Panc1 (cell line): ENCODE results near the gene NFIC.

ENCODE experiments used
- POLR2AphosphoS5 ChIP-seq: IDR thresholded peaks from 2 replicates; pipeline ENCODE4 v1.6.1; 2012; ENCODE audit warnings: mild to moderate bottlenecking, low read depth, low read length, moderate library complexity
- SIN3A ChIP-seq: IDR thresholded peaks from 2 replicates; pipeline ENCODE4 v1.6.1; 2012; ENCODE audit warnings: low read depth, mild to moderate bottlenecking, low read length, moderate library complexity, borderline replicate concordance; ENCODE audit not compliant: insufficient read depth
- TF ChIP-seq, protein P1 (sequence below): fragments of 450-650 bp; IDR thresholded peaks from 2 replicates; pipeline ENCODE4 v1.5.1; 2017; ENCODE audit warnings: mild to moderate bottlenecking
- TF ChIP-seq, protein P2 (sequence below), 2 experiments: IDR thresholded peaks; 2 replicates each; pipeline ENCODE4 v1.6.1; 2011 to 2012; ENCODE audit warnings: low read depth in 2 of 2, control low read depth in 1 of 2, low read length in 1 of 2, mild to moderate bottlenecking in 1 of 2, moderate library complexity in 1 of 2; ENCODE audit not compliant: insufficient read depth in 1 of 2

DNA sequence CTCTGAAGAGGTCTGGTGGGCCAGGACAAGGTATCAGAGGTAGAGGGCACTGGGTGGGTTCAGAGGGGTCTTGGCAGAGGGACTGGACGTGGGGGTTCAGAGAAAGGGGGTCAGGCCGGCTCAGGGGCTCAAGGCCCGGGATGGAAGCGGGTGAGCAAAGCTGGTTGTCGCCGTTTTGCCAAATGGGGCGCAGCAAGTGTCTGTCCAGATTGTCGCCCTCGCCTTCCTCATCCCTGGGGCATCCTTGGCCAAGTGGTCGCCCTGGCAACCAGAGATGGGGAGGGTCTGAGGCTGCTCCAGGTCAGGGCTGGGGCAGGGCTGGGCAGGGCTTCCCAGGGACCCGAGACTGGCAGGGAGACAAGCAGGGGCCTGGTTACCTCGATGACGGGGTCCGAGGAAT, 127.3 kb downstream of the NFIC start:
- TF ChIP-seq, protein P1, sequence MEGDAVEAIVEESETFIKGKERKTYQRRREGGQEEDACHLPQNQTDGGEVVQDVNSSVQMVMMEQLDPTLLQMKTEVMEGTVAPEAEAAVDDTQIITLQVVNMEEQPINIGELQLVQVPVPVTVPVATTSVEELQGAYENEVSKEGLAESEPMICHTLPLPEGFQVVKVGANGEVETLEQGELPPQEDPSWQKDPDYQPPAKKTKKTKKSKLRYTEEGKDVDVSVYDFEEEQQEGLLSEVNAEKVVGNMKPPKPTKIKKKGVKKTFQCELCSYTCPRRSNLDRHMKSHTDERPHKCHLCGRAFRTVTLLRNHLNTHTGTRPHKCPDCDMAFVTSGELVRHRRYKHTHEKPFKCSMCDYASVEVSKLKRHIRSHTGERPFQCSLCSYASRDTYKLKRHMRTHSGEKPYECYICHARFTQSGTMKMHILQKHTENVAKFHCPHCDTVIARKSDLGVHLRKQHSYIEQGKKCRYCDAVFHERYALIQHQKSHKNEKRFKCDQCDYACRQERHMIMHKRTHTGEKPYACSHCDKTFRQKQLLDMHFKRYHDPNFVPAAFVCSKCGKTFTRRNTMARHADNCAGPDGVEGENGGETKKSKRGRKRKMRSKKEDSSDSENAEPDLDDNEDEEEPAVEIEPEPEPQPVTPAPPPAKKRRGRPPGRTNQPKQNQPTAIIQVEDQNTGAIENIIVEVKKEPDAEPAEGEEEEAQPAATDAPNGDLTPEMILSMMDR: no peak
- no peak for TF ChIP-seq POLR2AphosphoS5
- TF ChIP-seq SIN3A: no peak
- TF ChIP-seq, protein P2, sequence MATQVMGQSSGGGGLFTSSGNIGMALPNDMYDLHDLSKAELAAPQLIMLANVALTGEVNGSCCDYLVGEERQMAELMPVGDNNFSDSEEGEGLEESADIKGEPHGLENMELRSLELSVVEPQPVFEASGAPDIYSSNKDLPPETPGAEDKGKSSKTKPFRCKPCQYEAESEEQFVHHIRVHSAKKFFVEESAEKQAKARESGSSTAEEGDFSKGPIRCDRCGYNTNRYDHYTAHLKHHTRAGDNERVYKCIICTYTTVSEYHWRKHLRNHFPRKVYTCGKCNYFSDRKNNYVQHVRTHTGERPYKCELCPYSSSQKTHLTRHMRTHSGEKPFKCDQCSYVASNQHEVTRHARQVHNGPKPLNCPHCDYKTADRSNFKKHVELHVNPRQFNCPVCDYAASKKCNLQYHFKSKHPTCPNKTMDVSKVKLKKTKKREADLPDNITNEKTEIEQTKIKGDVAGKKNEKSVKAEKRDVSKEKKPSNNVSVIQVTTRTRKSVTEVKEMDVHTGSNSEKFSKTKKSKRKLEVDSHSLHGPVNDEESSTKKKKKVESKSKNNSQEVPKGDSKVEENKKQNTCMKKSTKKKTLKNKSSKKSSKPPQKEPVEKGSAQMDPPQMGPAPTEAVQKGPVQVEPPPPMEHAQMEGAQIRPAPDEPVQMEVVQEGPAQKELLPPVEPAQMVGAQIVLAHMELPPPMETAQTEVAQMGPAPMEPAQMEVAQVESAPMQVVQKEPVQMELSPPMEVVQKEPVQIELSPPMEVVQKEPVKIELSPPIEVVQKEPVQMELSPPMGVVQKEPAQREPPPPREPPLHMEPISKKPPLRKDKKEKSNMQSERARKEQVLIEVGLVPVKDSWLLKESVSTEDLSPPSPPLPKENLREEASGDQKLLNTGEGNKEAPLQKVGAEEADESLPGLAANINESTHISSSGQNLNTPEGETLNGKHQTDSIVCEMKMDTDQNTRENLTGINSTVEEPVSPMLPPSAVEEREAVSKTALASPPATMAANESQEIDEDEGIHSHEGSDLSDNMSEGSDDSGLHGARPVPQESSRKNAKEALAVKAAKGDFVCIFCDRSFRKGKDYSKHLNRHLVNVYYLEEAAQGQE (IDR thresholded peaks at IDR 0.05; ENCODE audit: insufficient read depth in 1 of 2, low read depth in 2 of 2, low read length in 1 of 2): no peak
